ENCODE data around the gene HAL. TPM values are rescaled to one million over a fixed set of nuclear protein-coding genes. Genes with fewer than 3 reads are reported as not detected.
"Not testable (repeated sequence)": the region's sequence is repeated elsewhere in the genome, so short reads cannot be mapped to it uniquely, and the experiment has no call there.

HAL gene
- total RNA-seq, 2 experiments from 2014 or later: 0.63 to 0.74 TPM

GRCh38 chr12:95969116-95969515 lies 27.0 kb downstream of the HAL start:
- H3K9me3 Mint-ChIP-seq (ENCODE audit: insufficient read depth); H3K27ac Mint-ChIP-seq; CTCF ChIA-PET; H3K4me3 Mint-ChIP-seq; H3K36me3 Mint-ChIP-seq (ENCODE audit: low read depth); POLR2A ChIA-PET; H3K27me3 Mint-ChIP-seq (ENCODE audit: low read depth); ATAC-seq; DNase-seq; H3K4me1 Mint-ChIP-seq (ENCODE audit: low read depth): not testable (repeated sequence)

GRCh38 chr12:95967301-95967700 lies 28.8 kb downstream of the HAL start:
- no peaks in the 10 kb centered on the region for H3K36me3 Mint-ChIP-seq (ENCODE audit: low read depth)
- no peaks in the 10 kb centered on the region for H3K27me3 Mint-ChIP-seq (ENCODE audit: low read depth)
- DNase-seq: no peak
- H3K4me3 Mint-ChIP-seq: no peak overlapping the region
- no peak overlapping the region for H3K27ac Mint-ChIP-seq
- CTCF ChIA-PET: no interaction called here
- POLR2A ChIA-PET: no interaction called here
- ATAC-seq: no peak
- no peaks in the 10 kb centered on the region for H3K4me1 Mint-ChIP-seq (ENCODE audit: low read depth)
- H3K9me3 Mint-ChIP-seq (ENCODE audit: insufficient read depth): no peaks in the 10 kb centered on the region

GRCh38 chr12:95966287-95966870 lies 29.8 kb downstream of the HAL start:
- Mint-ChIP-seq H3K9me3 (ENCODE audit: insufficient read depth) (no peaks in the 10 kb centered on the region), H3K27ac (no peak overlapping the region), H3K27me3 (ENCODE audit: low read depth) (no peaks in the 10 kb centered on the region), H3K4me1 (ENCODE audit: low read depth) (no peaks in the 10 kb centered on the region), H3K4me3 (no peak overlapping the region), H3K36me3 (ENCODE audit: low read depth) (no peaks in the 10 kb centered on the region)
- DNase-seq (no peak), ATAC-seq (no peak)
- POLR2A ChIA-PET: no interaction called here
- CTCF ChIA-PET: interaction anchor here (1.1 to 2.5 kb wide), 2 partner anchors 32 to 48 kb away, joined by 4 to 8 read pairs; no protein-coding TSS in a partner anchor

- Mint-ChIP-seq H3K36me3 (ENCODE audit: low read depth) (no peaks in the 10 kb centered on the region), H3K4me3 (no peak overlapping the region), H3K27me3 (ENCODE audit: low read depth) (no peaks in the 10 kb centered on the region), H3K27ac (no peak overlapping the region), H3K9me3 (ENCODE audit: insufficient read depth) (no peaks in the 10 kb centered on the region), H3K4me1 (ENCODE audit: low read depth) (no peaks in the 10 kb centered on the region)
- ChIA-PET POLR2A (interaction anchor here (0.8 kb wide), 1 partner anchor 43 kb away, joined by 3 read pairs; no protein-coding TSS in a partner anchor), CTCF (interaction anchor here (0.9 kb wide), 1 partner anchor 36 kb away, joined by 4 read pairs; no protein-coding TSS in a partner anchor)
- DNase-seq: no peak
- peak; percentile 49 for ATAC-seq
Measured at GRCh38 chr12:95963096-95963495, 33.0 kb downstream of the HAL start.

- ChIA-PET CTCF (interaction anchor here (0.9 to 1.5 kb wide), 2 partner anchors 15 to 36 kb away, joined by 3 to 5 read pairs (median 4); no protein-coding TSS in a partner anchor), POLR2A (interaction anchor here (0.8 kb wide), 1 partner anchor 44 kb away, joined by 3 read pairs; no protein-coding TSS in a partner anchor)
- Mint-ChIP-seq H3K4me3 (no peak overlapping the region), H3K4me1 (ENCODE audit: low read depth) (no peaks in the 10 kb centered on the region), H3K27ac (no peak overlapping the region), H3K36me3 (ENCODE audit: low read depth) (no peaks in the 10 kb centered on the region), H3K9me3 (ENCODE audit: insufficient read depth) (no peaks in the 10 kb centered on the region), H3K27me3 (ENCODE audit: low read depth) (no peaks in the 10 kb centered on the region)
- no peak for ATAC-seq
- DNase-seq: no peak
Measured at GRCh38 chr12:95962222-95962621, 33.9 kb downstream of the HAL start.

GRCh38 chr12:95960241-95960640 lies 35.9 kb downstream of the HAL start:
- ATAC-seq: no peak
- Mint-ChIP-seq H3K27ac (no peak overlapping the region), H3K27me3 (ENCODE audit: low read depth) (no peaks in the 10 kb centered on the region), H3K9me3 (ENCODE audit: insufficient read depth) (no peaks in the 10 kb centered on the region), H3K4me3 (no peak overlapping the region), H3K4me1 (ENCODE audit: low read depth) (no peaks in the 10 kb centered on the region), H3K36me3 (ENCODE audit: low read depth) (no peaks in the 10 kb centered on the region)
- ChIA-PET POLR2A (no interaction called here), CTCF (interaction anchor here (2.8 kb wide), 1 partner anchor 42 kb away, joined by 15 read pairs; no protein-coding TSS in a partner anchor)
- DNase-seq: no peak

GRCh38 chr12:95959107-95959506 lies 37.0 kb downstream of the HAL start:
- H3K4me1 Mint-ChIP-seq (ENCODE audit: low read depth): no peaks in the 10 kb centered on the region
- CTCF ChIA-PET: interaction anchor here (2.0 to 2.8 kb wide), 2 partner anchors 40 kb away, joined by 9 to 15 read pairs; no protein-coding TSS in a partner anchor
- ATAC-seq: peak; percentile 47

GRCh38 chr12:95956557-95957145 lies 39.5 kb downstream of the HAL start:
- ChIA-PET POLR2A (interaction anchor here (3.2 kb wide), 1 partner anchor 14 kb away, joined by 10 read pairs; the partner anchor contains the start of genes AMDHD1 and CCDC38), CTCF (interaction anchor here (1.0 to 1.1 kb wide), 2 partner anchors 39 to 42 kb away, joined by 3 read pairs; no protein-coding TSS in a partner anchor)
- no peaks in the 10 kb centered on the region for H3K4me1 Mint-ChIP-seq (ENCODE audit: low read depth)
- ATAC-seq (no peak), DNase-seq (no peak)
- peaks cover 8% of the 10 kb centered on the region for H3K27me3 Mint-ChIP-seq (ENCODE audit: low read depth)
- no peak overlapping the region for H3K4me3 Mint-ChIP-seq
- H3K27ac Mint-ChIP-seq: no peak overlapping the region
- H3K9me3 Mint-ChIP-seq (ENCODE audit: insufficient read depth): no peaks in the 10 kb centered on the region
- H3K36me3 Mint-ChIP-seq (ENCODE audit: low read depth): no peaks in the 10 kb centered on the region

More at GRCh38 chr12:95959107-95959506, 37.0 kb downstream of the HAL start:
- POLR2A ChIA-PET: no interaction called here
- no peaks in the 10 kb centered on the region for H3K27me3 Mint-ChIP-seq (ENCODE audit: low read depth)
- H3K27ac Mint-ChIP-seq: no peak overlapping the region
- H3K9me3 Mint-ChIP-seq (ENCODE audit: insufficient read depth): no peaks in the 10 kb centered on the region
- H3K4me3 Mint-ChIP-seq: no peak overlapping the region
- H3K36me3 Mint-ChIP-seq (ENCODE audit: low read depth): no peaks in the 10 kb centered on the region
- no peak for DNase-seq

GRCh38 chr12:95955549-95956159 lies 40.5 kb downstream of the HAL start:
- H3K36me3 Mint-ChIP-seq (ENCODE audit: low read depth): no peaks in the 10 kb centered on the region
- no peak overlapping the region for H3K4me3 Mint-ChIP-seq
- no peaks in the 10 kb centered on the region for H3K4me1 Mint-ChIP-seq (ENCODE audit: low read depth)
- H3K27me3 Mint-ChIP-seq (ENCODE audit: low read depth): peaks cover 16% of the 10 kb centered on the region
- ChIA-PET POLR2A (interaction anchor here (3.2 kb wide), 1 partner anchor 13 kb away, joined by 10 read pairs; the partner anchor contains the start of genes AMDHD1 and CCDC38), CTCF (interaction anchor here (2.2 to 2.6 kb wide), 2 partner anchors 13 to 37 kb away, joined by 9 to 16 read pairs; partner anchors contain the start of genes AMDHD1 and CCDC38)
- DNase-seq (no peak), ATAC-seq (no peak)
- H3K27ac Mint-ChIP-seq: no peak overlapping the region
- no peaks in the 10 kb centered on the region for H3K9me3 Mint-ChIP-seq (ENCODE audit: insufficient read depth)

GRCh38 chr12:95953000-95953399 lies 43.1 kb downstream of the HAL start:
- POLR2A ChIA-PET: interaction anchor here (0.6 kb wide), 1 partner anchor 45 kb away, joined by 3 read pairs; no protein-coding TSS in a partner anchor

GRCh38 chr12:95951515-95951914 lies 44.6 kb downstream of the HAL start:
- H3K9me3 Mint-ChIP-seq (ENCODE audit: insufficient read depth): no peaks in the 10 kb centered on the region
- DNase-seq: no peak
- H3K4me3 Mint-ChIP-seq: no peak overlapping the region
- CTCF ChIA-PET: interaction anchor here (1.7 kb wide), 1 partner anchor 42 kb away, joined by 4 read pairs; no protein-coding TSS in a partner anchor
- H3K36me3 Mint-ChIP-seq (ENCODE audit: low read depth): no peaks in the 10 kb centered on the region
- no peak for ATAC-seq
- peaks cover 22% of the 10 kb centered on the region for H3K27me3 Mint-ChIP-seq (ENCODE audit: low read depth)
- no peak overlapping the region for H3K27ac Mint-ChIP-seq
- POLR2A ChIA-PET: interaction anchor here (0.6 kb wide), 1 partner anchor 986 kb away, joined by 3 read pairs; no protein-coding TSS in a partner anchor
- no peaks in the 10 kb centered on the region for H3K4me1 Mint-ChIP-seq (ENCODE audit: low read depth)

More at GRCh38 chr12:95953000-95953399, 43.1 kb downstream of the HAL start:
- H3K27ac Mint-ChIP-seq: no peak overlapping the region
- H3K27me3 Mint-ChIP-seq (ENCODE audit: low read depth): peaks cover 22% of the 10 kb centered on the region
- H3K9me3 Mint-ChIP-seq (ENCODE audit: insufficient read depth): no peaks in the 10 kb centered on the region
- ATAC-seq (no peak), DNase-seq (no peak)
- no peak overlapping the region for H3K4me3 Mint-ChIP-seq
- H3K36me3 Mint-ChIP-seq (ENCODE audit: low read depth): no peaks in the 10 kb centered on the region
- no peaks in the 10 kb centered on the region for H3K4me1 Mint-ChIP-seq (ENCODE audit: low read depth)
- CTCF ChIA-PET: interaction anchor here (1.2 to 1.7 kb wide), 4 partner anchors 9 to 40 kb away, joined by 3 to 5 read pairs (median 4); partner anchors contain the start of gene CCDC38

Measured in activated CD8-positive, alpha-beta T cell treated with anti-CD3 and anti-CD28 coated beads, Interleukin-2, amount 10 ng/mL, durations not matched to agents 7 days and 5 days (primary cell).